NCI-H510A treated with DMSO at 0.1 percent for 48 hours (cell line): ENCODE data around the gene EIF2S2.

Experiments used
- DNase-seq: peaks from one replicate; lab custom pipeline; 2025; lab: John Stamatoyannopoulos, UW

The EIF2S2 gene

DNA sequence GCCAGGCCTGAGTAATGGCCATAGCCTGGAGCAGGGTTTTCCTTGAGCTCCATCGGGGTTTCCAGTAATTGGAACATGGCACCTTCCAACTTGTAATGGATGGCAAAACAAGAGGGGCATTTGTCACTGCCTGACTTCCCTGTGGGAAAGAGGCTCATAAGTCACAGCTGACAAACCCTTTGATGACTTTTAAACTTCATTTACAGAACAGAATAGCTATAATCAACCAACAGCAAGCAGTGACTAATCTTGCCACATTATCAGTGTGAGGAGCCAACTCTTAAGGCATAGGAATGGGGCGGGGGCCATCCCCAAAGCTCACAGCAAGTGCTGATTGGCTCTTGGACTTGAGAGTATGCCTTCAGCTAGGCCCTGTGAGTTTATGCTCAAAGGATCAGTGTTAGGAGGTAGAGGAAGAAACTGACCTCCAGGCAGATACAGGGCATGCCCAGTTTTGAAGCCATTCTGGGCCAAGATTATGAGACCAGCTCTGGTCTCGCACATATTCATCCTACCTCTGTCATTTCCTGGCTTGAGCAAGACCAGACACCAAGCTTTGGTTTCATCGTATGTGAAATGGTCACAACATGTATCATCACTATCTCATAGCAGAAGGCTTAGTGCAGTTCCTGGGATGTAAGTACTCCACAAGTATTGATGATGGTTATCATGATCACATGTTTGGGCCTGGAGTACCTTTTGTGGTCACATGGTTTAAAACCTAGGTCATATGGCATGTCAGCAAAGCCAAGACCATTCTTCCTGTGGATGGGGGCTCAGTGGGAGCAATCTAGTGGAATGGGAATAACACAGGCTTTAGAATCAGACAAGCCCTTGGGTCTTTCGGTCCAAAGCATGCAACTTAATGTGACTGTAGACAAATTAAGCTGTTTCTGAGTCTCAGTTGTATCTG lies 49.2 kb downstream of the EIF2S2 start:
- no peak for DNase-seq

DNA sequence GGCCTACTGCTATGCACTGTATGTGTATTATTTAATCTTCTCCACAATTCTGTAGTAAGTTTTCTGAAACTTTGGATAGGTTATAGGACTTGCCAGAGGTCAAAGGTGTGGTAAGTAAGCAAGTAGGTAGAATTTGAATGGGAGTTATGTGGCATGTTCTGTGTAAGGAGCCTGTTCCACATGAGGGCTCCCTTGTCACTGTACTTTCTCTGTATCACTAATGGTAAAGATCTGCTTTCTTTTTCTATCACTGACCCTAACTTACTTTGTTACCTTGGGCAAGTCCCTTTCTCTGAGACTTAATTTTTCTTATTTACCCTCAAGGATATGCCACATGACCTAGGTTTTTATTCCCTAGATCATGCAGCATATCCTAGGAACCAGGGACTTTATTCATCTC lies 50.3 kb downstream of the EIF2S2 start:
- DNase-seq: no peak

DNA sequence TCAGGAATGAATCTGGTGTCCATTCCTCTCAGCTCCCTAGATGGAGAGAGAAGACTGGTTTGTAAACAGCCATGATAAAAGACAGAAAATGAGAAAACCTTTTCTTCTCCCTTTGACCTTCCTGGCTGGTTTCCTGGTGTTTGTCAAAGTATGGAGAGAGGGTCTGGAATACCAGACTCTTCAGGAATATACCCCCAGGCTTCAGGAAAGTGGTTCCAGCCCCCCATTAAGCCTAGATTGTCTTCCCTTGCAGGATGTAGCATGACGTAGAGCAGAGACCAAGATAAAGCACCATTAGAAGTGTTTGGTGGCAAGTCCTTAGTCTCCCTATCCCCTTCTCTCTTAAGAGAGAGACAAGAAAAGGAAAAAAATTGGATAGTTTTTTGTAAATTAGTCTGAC lies 51.1 kb downstream of the EIF2S2 start:
- DNase-seq: no peak

DNA sequence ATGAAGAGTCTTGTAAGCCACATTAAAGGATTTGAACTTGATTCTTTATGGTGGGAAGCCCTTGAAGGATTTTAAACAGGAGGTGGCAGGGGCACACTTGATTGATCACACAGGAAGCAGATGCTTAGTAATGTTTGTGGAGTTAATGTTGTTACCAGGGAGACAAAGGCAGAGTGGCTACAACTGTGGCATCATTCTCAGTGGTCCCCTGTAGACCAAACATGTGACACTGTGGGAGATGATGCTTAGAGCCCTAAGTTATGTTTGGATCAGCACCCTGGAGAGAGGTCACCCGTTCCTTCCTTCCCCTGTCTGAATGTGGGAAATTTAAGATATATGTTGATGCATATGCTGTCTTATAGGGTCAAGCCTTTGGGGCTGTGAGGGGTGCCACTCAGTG lies 53.2 kb downstream of the EIF2S2 start:
- DNase-seq: peak; percentile 69

DNA sequence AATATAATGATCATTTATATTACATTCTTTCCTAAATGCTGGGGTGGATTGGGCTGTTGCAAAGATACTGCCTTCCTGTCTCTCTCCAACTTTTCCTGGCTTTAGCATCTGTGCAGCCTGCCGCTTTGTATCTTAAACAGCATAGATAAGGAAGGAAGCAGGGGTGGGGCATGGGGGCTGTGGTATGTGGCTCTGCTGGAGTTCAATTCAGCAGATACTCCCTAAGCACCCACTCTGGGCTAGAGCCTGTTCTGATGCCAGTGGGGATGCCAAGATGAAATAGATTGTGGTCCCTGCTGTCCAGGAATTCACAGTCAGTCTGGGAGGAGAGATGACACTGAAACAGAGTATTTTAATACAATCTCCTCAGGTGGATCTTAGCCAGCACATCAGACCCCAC lies 56.8 kb downstream of the EIF2S2 start:
- no peak for DNase-seq

DNA sequence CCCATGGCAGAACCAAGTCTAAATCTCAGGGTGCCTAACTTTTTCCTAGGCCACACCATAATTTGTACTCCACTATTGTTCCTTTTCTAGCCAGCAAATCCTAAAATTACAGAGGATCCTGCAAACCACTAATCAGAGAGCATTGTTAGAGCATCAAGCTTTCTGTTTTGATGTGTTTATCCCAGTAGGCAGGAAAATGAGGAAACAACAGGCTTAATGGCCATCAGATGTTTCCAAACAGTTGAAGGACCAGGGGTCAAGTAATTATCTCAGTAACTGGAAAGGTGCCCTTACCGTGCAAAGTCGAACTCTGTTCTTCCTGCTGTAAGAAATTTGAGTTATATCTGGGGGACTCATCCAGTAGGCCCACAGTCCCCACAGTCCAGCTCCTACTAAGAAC lies 59.6 kb downstream of the EIF2S2 start:
- DNase-seq: no peak

DNA sequence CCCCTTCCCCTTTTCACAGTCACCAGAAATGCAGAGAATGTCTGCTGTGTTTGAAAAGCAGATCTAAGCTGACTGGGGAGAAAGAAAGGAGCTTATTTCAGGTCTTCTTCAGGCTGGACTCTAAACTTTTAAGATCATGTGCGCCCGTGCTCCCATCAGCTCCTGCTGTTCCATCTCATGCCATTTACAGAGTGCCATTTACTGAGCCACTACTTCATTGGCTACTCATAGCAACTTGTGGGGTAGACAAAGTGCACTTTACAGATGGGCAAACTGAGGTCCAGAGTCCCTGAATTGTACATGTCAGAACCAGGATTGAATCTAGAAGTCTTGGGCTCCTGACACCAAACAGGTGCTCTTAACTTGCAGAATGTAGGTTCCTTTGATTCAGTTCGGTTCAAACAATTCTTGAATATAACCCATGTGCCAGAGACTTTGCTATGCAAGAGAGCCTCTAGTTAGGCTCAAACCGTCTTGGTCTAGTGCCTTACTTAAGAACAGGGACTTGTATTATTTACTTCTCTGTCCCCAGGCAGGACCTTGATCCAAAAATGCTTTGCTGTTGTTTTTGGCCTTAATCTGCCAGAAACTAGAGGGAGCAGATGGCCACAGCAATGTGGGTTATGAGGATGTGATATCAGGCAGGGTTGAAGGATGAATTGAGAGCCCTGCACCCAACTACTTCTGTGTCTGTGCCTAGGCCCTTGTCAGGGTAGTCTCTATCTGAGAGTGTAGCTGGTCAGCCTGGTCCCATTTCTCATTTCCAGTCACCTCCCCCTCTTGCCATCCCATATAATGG lies 61.9 kb downstream of the EIF2S2 start:
- DNase-seq: no peak

DNA sequence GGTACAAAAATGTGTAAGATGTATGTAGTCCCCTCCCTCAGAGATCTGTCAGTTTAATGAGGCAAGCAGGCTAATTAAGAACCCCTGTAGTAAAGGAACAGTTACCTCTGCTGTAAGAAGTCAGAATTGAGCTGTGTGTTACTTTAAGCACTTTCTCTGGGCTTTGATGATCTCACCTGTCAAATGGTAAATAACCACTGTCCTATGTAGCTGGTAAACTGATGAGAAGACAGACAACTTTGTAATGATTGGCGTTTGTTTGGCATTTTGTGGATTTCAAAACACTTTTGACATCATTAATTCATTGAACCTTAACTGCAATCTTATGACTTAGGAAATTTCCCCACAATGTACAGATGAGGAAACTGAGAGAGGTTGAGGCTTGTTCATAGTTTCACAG lies 62.7 kb downstream of the EIF2S2 start:
- DNase-seq: no peak

DNA sequence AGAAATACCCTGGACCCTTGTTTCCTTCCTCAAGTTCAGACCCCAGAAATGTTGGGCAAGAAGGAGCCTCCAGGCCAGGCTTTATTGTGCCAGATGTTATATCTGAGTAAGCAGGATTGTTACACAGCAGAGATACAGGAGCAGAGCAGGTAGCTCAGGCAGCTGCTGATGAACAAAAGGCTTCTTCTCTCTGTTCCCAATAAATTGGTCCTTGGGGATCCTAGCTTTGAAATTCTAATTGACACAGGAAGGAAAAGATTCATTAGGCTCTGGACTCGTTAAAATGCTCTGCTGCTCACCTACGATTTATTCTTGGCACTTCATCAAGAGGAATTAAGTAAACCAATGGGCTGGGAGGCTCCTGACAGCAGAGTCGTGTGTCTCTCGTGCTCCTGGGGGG lies 64.1 kb downstream of the EIF2S2 start:
- DNase-seq: no peak

DNA sequence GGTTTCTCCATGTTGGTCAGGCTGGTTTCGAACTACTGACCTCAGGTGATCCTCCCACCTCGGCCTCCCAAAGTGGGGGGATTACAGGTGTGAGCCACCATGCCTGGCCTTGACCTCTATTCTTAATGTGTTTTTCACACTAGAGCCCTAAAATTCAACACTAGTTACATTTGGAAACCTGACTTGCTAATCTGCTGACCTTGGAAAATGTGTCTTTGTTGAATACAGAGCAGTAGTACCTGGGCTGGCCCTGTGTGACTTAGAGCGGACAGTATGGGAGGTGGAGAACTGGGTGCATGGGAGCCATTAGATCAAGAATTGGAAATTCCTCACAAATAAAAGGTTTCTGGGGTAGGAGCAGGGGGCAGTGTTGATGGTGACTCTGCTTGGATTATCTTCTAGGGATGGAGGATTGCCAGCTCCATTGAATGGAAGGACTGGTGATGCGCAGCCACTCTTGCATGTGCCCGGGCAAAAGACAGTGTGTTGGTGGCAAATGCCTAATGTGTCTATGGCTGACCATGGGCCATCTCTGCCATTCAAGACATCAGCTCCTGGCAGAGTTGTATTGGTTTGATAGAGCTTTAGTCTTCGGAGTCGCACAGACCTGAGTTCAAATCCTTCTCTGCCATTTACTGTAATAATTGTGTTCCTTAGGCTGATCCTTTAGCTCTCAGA lies 64.9 kb downstream of the EIF2S2 start:
- no peak for DNase-seq

DNA sequence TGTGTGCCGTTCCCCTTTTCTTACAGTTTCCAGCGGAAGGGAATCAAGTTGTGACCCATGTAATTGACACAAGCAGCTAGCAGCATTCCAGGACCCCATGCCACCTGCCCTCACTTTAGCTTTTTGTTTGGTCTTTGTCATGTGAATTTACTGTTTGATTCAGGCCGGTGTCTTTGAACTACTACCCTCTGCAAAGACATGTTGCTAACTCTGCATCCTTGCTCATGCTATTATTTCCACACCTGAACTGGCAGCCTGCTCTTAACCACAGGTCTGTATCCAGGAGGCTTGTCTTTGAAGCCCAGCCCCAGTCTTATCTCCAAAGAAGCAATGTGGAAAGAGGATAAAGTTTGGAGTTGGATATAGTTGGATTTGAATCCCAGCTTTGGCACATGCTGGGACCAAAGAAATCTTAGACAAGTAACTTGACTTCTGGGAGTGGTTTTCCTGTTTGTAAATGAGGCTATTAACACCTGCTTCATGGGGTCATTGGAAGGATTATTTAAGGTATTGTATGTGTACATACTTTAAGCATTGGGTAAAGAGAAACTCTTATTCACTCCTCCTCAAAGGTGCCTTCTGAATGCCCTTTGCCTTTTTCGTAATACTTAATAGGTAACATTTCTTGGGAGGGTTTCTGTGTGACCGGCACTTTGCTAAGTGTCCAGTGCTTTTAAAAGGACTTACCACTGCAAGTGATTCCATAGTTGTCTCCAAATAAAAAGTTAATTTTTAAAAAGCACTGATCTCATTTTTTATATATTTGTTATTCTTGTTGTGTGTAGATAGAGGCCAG lies 65.9 kb downstream of the EIF2S2 start:
- peak; percentile 14 for DNase-seq

DNA sequence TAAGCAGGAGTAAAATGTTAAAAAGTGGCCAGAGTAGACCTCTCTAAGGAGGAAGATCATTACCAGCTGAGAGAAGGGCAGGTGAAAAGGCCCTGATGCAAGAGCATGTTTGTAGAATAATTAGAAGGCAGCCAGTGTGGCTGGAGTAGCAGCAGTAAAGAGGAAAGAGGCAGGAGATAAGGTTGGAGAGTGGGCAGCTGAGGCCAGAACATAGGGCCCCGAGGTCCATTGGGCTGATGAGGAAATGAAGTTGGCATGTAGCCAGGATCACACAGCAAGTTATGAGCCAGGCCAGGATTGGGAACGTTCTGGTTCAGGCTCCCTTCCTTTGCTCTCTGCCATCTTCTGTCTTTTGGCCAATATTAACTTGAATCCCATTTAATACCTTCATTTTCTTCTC lies 66.7 kb downstream of the EIF2S2 start:
- DNase-seq: peak; percentile 79

DNA sequence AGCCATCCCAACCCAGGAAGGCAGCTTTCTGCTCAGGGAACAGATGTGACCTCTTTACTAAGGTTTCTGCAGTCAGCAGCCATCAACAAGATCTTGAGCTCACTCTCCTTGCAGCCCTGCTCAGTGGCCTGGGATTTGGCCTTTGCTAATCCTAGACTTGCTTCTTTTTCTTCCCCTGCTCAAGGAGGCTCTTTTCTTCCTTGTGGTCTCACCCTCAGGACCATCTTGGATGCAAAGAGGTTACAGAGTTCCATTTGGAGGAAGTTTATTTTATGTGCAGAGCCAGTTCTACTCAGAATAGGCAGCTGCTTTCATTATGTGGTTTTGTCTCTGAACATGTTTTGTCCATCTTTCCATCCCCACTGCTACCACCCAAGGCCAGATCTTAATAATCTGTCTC lies 69.0 kb downstream of the EIF2S2 start:
- DNase-seq: no peak

DNA sequence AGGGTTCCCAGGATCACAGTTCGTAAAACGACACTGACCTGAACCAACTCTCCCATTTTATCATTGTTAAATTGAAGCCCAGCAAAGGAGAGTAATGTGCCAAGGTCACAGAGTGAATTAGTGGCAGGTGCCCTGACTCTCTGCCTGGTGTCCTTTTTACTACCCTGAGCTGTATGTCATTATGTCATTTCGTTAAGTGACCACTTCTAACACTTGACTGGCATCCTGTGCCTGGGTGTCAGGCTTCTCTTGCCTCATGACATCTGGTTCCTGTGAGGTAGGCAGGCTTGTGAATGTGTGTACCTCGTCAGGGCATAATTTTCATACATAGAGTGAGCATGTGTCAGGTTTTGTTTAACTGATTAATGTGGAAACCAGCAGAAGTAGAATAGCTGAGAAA lies 69.8 kb downstream of the EIF2S2 start:
- DNase-seq: peak; percentile 95

DNA sequence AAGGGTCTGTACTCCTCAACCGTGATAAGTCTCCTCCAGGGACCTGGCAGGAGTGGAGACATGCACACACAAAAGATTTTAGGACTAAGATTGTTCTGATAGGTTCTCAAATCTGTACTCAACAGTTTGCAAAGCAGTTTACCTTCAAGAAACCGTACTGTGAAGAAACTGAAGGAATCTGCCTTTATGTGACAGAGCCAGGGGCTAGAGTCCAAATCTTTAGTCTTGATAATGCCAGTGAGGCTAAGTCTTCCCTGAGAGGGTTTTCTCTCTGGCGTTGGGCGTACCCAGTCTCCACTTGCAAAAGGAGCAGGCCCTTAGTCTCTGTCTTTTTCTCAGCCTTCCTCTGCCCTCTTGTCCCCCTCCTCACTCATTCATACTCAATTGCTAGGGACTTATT lies 70.8 kb downstream of the EIF2S2 start:
- no peak for DNase-seq

DNA sequence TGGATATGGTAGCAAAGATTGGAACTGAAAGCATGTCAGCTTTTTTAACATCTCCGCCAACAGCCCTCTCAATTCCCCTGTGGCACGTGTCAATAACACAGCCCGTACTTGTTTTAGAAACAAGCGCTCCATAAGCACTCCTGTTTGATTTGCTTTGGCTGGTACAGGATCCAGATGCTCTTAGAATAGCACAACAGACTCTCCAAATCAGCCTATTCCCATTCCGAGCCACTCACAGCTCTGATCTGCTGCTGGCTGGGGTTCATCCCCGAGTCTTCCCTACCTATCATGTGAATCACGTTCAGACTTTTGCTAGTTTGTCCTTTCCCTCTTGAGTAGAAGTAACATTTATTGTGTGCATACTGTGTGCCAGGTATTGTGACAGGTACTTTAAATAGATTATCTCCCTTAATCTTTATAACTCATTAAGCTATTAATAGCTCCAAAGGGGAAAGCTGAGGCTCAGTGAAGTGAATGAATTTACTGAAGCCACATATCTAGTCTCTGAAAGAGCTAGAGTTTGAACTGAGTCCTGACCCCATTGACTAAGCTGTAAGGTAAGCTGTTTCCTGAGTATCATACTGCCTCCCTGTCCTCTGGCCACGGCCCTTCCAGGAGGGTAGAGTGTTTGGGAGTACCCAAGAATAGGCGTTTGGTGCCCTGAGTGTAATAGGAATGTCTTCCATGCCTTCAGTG lies 71.6 kb downstream of the EIF2S2 start:
- peak; percentile 58 for DNase-seq
